Measurements from ENCODE around the gene MRPS23.

The MRPS23 gene

DNA sequence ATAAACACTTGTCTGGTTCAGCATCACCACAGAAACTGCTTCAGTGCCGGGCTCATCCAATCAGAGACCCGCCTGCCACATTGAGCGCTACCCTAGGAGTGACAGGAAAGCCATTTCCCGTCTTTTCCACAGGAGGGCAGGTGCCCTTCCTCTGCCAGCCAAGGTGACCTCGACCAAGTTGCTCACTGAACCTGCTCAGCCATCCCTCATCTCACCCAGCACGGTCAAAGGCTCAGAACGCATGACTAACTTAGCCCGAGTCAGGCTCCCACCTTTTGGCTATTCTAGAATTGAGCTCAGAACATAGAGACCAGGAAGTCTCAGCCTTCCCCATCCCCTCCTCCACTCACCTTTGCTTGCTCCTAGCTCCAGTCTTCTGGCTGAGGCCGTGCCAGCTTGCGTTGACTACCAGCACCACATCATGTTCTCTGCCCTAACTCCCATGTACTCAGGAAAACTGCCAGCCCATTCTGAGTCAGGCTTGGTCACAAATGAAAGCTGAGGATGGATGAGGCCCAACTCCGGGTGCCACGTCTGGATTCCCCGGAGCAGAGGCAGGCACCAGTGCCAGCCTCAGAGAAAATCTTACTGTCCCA is 15.6 kb downstream of the MRPS23 start:
- peak in 1 of 2 experiments; percentile 38 for DNase-seq

GRCh38 chr17:57833179-57833939 is 16.5 kb downstream of the MRPS23 start:
- peak in 1 of 2 experiments; percentile 47 for DNase-seq

GRCh38 chr17:57832314-57833178 is 17.3 kb downstream of the MRPS23 start:
- no peak for DNase-seq

DNA sequence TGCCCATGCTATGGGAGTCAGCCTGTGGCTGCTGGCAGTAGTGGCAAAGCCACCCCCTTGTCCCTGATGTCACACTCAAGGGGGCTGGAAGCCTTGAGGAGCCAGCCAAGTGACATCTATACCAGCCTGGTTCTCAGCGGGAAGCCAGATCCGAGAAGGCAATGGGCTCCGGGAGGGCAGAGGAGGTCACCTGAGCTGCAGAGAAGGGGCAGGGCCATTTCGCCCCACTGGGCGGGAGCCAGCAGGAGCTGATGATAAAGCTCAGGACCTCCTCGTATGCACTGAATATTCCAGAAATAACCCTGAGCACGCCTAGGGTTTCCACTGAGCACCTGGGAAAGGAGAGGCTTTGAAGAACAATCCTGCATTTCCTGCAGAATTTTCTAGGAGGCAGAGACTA is 19.0 kb downstream of the MRPS23 start:
- DNase-seq: no peak

DNA sequence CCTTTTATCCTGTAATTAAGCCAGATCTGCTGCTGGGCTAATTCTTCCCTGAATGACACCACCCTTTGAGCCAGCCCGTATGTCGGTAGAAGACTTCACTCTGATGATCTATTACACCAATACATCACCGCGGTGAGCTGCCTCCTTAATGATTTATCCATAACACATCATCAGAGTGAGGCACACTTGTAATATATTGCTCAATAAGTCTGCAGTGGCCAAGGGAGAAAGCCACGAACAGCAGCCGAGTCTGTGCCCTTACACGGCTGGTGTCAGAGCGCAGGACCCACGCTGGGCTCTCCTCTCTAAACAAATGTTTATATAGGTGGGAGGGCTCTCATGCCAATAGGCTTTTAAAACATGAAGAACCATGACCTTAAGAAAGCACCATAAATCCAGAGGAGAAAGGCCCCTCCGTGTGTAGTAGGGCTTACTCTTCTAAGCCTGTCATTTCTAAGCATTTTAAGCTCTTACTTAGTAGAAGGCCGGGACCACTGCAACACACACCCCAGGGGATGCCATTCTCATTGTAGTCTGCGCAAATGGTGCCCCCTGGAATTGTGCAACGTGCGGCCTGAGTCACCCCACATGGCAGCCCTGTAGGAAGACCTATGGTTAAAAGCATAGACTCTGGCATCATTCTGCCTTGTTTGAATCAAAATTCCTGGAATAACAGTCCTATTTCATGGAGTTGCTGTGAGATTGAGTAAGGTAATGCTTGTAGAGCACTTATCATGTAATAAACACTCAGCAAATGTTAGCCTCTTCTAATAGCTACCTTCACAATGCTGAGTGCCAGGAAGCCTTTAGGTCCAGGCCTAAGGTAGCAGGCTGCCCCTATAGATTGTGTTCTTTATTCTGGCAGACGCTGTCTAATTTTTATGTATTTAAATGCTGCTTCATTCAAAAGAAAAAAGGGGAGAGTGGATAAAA is 26.1 kb downstream of the MRPS23 start:
- no peak for DNase-seq

- no peak for DNase-seq
These were observed 30.0 kb downstream of the MRPS23 start for GRCh38 chr17:57819867-57820266.

GRCh38 chr17:57819285-57819684 is 30.6 kb downstream of the MRPS23 start:
- no peak for DNase-seq

DNA sequence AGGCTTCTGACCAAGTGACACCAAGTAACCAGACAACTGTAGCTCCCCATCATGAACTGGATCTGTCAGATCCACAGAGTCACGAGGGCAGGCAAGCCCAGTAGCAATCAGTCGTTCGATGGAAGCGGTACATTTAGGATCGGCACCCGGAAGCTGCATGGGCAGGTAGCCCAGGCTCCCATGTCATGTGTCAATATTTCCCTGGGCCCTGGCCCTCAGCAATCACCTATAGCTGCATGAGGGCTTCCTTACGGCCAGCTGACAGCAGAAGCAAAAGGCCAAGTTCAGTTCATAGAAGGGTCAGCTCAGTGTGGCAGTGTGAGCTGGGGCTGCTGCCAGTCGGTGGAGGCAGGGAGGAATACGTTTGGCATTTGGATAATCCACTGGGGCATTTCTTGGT is 31.8 kb downstream of the MRPS23 start:
- DNase-seq: no peak

DNA sequence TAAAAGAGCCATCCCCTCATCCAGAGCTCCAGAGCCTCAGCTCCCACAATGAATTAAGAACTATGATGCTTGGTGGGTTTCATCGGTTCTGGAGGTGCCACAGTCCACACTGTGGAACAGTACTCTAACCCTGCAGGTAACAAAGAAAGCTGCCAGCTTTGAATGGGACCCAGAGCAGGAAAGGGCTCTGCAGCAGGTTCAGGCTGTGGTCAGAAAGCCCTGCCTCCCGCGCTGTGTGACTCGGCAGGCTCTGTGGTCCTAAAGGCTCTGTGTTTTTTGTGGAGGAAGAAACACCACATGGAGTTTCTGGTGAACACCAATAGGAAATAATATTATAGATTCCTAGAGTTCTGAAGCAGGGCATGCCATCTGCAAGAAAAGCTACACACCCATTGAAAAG is 32.5 kb downstream of the MRPS23 start:
- no peak for DNase-seq

GRCh38 chr17:57814421-57814820 is 35.4 kb downstream of the MRPS23 start:
- DNase-seq: no peak

DNA sequence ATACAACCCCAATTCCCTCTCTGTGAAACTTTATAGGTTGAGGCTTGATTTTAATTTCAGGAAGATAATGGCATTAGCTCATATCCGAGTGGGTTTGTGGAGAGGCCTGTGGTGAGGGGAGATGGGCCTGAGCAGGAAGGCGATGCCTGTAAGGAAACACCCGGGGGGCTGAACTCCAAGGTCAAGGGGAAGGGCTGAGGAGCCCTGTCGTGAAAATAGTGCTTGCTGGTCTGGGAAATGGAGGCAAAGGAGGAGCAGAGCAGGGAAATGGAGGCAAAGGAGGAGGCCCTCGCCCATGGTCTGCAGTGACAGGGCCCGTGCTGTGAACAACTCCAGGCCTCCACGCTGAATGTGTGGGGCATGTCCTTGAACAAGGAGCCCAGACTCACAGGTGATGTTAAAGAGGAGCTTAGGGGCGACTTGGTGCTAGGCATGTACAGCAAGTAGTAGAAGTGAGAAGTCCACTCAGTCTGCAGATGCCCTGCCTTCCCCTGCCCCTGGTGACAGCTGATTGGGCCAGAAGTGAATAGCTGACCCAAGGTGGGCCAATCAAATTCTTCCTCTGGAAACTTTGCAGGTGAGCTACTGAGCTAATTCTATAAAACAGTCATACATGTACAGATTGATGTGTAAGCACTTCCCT is 38.1 kb downstream of the MRPS23 start:
- no peak for DNase-seq

DNA sequence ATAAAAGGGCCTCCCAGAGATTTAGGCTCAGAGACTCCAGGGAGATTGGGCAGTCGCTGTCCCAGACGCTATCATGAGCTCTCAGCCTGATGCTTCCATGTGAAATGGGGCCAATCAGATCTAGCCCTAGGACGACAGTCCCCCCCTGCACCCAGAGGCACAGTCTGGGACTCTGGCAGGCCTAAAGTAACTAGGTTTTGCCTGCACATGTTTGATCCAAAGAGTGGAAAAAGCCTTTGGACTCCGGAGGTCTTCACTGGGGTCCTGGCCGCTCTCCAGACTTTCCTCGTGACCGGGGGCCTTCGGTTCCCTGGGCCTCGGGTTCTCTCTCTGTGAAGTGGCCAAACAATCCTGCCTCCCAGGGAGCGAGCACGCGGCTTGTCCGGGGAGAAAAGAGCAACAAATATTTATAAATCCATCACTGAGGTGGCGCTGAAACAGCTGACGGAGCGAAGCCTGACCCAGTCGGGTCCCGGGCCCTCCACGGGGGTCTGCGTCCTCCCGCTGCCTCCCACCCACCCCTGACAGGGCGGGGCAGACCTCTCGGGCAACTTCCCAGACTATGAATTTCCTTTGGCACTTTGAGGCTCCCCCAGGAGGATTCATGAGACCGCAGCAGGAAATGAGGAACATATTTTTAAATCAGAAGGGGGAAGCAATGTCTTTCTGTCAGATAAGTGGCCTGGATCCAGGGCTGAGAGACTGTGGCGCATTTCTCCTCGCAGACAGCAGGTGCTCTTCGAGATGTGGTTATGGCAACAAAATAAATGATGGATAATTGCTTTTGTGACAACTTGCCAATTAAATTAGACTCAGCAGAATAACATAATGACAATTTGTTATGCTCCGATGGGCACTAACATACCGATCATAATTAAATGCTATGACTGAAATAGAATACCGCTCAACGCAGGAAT is 38.9 kb downstream of the MRPS23 start:
- DNase-seq: peak; percentile 34 to 45

DNA sequence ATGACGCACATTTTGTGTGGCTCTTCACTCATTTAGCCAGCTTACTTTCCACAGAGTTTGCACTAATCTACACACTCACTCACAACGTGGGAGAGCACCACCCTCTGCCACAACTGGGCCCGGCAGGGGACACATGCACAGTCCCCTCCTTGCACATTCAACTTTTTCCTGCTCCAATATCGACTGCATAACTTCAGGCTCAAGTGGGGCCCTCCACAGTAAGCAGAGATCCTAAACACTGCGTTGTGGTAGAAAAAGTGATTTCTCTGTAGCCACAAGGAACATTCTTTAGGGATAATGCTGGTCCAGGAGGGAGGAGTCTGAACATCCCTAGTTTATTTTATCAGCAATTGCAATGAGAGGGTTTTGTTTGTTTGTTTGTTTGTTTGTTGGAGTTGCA is 40.0 kb downstream of the MRPS23 start:
- no peak for DNase-seq

DNA sequence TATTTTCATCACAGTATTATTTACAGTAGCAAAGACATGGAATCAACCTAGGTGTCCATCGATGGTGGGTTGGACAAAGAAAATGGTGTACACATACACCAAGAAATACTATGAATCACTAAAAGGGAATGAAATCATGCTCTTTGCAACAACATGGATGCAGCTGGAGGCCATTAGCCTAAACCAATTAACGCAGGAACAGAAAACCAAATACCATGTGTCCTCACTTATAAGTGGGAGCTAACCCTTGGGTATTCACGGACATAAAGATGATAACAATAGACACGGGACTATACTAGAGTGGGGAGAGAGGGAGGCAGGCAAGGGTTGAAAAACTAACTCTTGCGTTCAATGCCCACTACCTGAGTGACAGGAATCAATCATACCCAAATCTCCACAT is 41.0 kb downstream of the MRPS23 start:
- no peak for DNase-seq

- no peak for DNase-seq
These were observed 43.5 kb downstream of the MRPS23 start for GRCh38 chr17:57806167-57806830.

DNA sequence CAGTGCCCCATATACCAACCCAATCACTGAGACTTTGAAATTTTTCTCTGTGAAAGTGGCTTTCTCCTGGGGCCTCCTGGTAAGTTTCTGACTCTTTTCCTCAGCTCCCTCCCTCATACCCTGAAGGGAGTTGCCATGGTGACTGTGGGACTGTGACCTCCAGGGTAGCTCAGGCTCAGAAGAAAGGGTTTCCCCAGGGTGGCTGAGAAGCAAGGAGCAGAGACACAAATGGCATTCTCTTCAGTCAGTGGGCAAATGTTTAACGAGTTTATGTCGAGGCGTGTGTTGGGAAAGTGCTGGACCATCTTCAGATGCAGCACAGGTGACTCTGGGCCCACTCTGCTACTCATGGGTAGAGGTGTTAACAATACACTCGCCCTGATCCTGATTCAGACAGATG is 46.8 kb downstream of the MRPS23 start:
- DNase-seq: no peak

GRCh38 chr17:57801044-57801711 is 48.7 kb downstream of the MRPS23 start:
- no peak for DNase-seq

GRCh38 chr17:57794841-57795240 is 55.0 kb downstream of the MRPS23 start:
- no peak for DNase-seq

DNA sequence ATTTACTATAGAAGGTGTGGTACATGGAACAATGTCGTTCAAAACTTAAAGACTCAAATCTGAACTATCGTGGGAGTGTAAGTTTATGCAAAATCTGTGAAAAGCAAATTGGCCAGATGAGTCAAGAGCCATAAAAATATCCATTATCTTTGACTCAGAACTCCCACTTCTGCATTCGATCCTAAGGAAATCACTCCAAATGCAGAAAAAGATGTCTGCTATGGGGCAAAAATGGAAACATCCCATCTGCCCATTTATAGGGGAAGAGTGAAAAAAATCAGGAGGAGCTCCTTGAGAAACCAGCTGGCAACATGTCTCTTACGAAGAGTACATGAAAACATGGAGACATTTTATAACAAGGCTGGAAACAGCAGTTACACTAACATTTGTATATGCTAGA is 61.1 kb downstream of the MRPS23 start:
- DNase-seq: no peak

DNA sequence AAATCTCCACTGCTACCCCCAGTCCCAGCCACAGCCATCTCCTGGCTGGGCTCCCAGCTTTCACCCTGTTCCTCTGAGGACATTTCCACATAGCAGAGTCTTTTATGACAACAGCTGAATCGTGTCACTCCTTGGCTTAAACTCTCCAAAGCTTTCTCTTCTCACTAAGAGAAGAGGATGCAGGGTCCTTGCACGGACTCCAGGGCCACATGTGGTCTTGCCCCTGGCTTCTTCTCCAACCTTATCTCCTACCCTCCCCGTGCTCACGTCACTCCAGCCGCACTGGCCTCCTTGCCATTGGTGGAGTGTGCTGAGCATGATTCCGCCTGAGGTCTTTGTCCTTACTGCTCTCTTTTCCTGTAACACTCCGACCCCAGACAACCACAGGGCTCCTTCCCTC is 64.8 kb downstream of the MRPS23 start:
- DNase-seq: no peak

Measured in NCI-H187 (cell line).